ENCODE results near the gene ESPNL. TPM values are rescaled to one million over a fixed set of nuclear protein-coding genes. Genes with fewer than 3 reads are reported as not detected.

Gene ESPNL
- total RNA-seq, 4 donors from 2014 or later: 0.13 to 0.29 TPM; not detected in 2

DNA sequence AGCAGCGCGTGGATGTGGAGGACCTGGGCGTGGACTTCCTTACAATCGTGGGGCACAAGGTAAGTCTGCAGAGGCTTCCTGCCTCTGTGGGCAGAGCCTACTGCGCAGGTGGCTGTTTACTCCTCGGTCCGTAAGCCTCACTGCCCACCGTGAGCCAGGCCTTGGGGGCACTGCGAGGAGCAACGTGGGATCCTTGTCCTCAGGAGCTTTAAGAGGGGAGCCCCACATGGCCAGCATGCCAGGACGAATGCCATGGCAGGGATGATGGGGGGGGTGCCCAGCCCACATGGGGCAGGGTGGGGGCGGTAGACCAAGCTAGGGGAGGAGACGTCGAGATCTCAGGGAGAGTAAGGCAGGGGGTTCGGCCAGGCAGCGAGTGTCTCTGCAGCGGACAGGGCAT lies 18.0 kb upstream of the ESPNL start:
- peak in 1 of 2 donors; percentile 58 for DNase-seq (ENCODE audit: low spot score in 2 of 2)
- whole genome bisulfite sequencing, 2 donors: 90 to 95% methylated on average over 12 to 17 of the region's 17 CpGs
- H3K4me3 ChIP-seq (ENCODE audit: low read depth, poor library complexity, severe bottlenecking): no peak overlapping the region
- intact Hi-C loops (cut with DNase I; ENCODE audit: low total_unique reads): no loop called here
- TF ChIP-seq, protein P1, sequence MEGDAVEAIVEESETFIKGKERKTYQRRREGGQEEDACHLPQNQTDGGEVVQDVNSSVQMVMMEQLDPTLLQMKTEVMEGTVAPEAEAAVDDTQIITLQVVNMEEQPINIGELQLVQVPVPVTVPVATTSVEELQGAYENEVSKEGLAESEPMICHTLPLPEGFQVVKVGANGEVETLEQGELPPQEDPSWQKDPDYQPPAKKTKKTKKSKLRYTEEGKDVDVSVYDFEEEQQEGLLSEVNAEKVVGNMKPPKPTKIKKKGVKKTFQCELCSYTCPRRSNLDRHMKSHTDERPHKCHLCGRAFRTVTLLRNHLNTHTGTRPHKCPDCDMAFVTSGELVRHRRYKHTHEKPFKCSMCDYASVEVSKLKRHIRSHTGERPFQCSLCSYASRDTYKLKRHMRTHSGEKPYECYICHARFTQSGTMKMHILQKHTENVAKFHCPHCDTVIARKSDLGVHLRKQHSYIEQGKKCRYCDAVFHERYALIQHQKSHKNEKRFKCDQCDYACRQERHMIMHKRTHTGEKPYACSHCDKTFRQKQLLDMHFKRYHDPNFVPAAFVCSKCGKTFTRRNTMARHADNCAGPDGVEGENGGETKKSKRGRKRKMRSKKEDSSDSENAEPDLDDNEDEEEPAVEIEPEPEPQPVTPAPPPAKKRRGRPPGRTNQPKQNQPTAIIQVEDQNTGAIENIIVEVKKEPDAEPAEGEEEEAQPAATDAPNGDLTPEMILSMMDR (IDR thresholded peaks at IDR 0.05): no peak
- no peak for TF ChIP-seq POLR2A (IDR thresholded peaks at IDR 0.05)

DNA sequence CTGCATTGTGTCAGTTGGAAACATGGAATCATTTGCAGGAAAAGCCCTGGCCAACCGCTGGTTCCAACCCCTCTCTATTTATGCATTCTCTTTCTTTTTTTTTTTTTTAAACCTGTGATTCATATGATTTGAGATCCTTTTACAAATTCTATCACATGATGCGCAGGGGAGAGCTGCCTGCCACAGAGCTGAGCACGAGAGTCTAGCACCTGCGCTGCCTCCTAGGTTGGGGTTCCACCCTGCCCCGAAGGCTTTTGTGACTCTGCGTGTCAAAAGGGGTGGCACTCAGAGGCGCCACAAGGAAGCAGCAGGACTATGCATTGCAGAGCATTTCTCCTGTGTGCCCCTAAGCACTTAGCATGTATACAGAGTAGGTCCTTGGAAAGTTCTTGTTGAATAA lies 17.3 kb upstream of the ESPNL start:
- WGBS, 2 donors: 70 to 74% methylated on average over 7 of the region's 7 CpGs
- DNase-seq (ENCODE audit: low spot score in 2 of 2): peak in 1 of 2 donors; percentile 28
- intact Hi-C loops (cut with DNase I; ENCODE audit: low total_unique reads): no loop called here
- no peak for TF ChIP-seq POLR2A (IDR thresholded peaks at IDR 0.05)
- TF ChIP-seq, protein P1 (IDR thresholded peaks at IDR 0.05): no peak
- H3K4me3 ChIP-seq (ENCODE audit: low read depth, poor library complexity, severe bottlenecking): no peak overlapping the region

DNA sequence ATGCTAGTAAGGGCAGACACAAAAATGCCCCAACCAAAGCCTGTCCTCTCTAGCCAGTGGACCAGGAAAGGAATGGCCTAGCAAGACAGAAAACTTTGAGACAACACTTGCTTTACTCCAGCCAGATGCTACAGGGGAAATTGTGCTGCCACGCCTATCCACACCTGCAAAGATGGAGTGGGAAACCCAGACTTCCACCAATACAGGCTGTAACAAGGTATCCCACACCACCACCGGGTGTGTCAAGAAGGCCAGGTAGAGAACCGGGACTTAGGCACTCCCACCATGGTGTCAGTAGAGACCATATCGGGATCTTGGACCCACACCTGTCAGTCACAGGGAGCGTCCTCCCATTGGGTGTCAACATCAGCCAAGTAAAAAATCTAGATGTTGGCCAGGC lies 16.2 kb upstream of the ESPNL start:
- DNase-seq (ENCODE audit: low spot score in 2 of 2): peak in 1 of 2 donors; percentile 18
- 79 to 80% methylated on average over 5 of the region's 5 CpGs for WGBS, 2 donors
- TF ChIP-seq, protein P1 (IDR thresholded peaks at IDR 0.05): no peak
- no peak for TF ChIP-seq POLR2A (IDR thresholded peaks at IDR 0.05)
- intact Hi-C loops (cut with DNase I; ENCODE audit: low total_unique reads): no loop called here
- H3K4me3 ChIP-seq (ENCODE audit: low read depth, poor library complexity, severe bottlenecking): no peak overlapping the region

DNA sequence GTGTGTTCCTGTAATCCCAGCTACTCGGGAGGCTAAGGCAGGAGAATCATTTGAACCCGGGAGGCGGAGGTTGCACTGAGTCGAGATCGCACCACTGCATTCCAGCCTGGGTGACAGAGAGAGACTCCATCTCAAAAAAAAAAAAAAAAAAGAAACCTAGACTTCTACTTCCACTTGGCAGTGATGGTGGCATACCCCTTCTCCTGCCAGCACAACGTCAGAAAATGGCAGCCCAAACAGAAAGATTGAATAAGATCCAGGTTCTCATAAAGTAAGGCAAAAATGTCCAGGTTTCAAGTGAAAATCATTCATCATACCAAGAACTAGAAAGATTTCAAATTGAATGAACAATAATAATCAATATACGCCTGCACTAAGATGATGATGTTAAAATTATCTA lies 15.4 kb upstream of the ESPNL start:
- 89 to 91% methylated on average over 7 of the region's 7 CpGs for WGBS, 2 donors
- intact Hi-C loops (cut with DNase I; ENCODE audit: low total_unique reads): no loop called here
- H3K4me3 ChIP-seq (ENCODE audit: low read depth, poor library complexity, severe bottlenecking): no peak overlapping the region
- peak in 1 of 2 donors; percentile 8 for DNase-seq (ENCODE audit: low spot score in 2 of 2)
- no peak for TF ChIP-seq POLR2A (IDR thresholded peaks at IDR 0.05)
- TF ChIP-seq, protein P1 (IDR thresholded peaks at IDR 0.05): no peak

DNA sequence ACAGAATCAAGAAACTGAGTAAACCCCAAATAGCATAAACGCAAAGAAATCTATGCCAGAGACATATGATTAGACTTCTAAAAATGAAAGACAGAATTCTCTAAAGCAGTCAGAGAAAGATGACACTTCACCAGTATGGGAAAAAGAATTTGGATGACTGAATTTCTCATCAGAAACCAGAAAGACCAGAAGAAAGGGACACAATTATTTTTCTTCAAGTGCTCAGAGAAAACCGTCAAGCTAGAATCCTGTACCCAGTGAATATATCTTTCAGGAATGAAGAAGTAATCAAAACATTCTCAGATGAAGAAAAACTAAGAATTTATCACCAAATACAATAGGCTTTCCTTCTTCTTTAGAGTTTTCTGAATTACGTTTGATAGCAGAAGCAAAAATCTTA lies 14.2 kb upstream of the ESPNL start:
- TF ChIP-seq POLR2A (IDR thresholded peaks at IDR 0.05): no peak
- TF ChIP-seq, protein P1 (IDR thresholded peaks at IDR 0.05): no peak
- no peak for DNase-seq (ENCODE audit: low spot score in 2 of 2)
- intact Hi-C loops (cut with DNase I; ENCODE audit: low total_unique reads): no loop called here
- WGBS, 2 donors: 97% methylated on average over 3 of the region's 3 CpGs
- H3K4me3 ChIP-seq (ENCODE audit: low read depth, poor library complexity, severe bottlenecking): no peak overlapping the region

DNA sequence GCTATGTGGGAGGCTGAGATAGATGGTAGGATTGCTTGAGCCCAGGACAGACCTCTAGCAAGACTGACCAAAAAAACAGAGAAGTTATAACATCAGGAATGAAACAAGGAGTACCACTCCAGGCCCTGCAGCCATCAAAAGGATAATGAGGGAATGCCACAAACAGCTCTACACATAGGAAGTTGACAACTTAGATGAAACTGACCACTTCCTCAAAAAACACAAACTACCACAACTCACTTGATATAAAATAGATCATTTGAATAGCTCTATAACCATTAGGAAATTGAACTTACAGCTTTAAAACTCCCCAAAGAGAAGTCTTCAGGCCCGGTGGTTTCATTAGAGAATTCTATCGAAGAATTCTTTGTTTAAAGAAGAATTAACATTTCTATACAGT lies 12.9 kb upstream of the ESPNL start:
- WGBS, 2 donors: 87% methylated on average over 2 of the region's 2 CpGs

More for the DNA sequence above, 12.9 kb upstream of the ESPNL start:
- TF ChIP-seq, protein P1 (IDR thresholded peaks at IDR 0.05): no peak
- TF ChIP-seq POLR2A (IDR thresholded peaks at IDR 0.05): no peak
- no peak for DNase-seq (ENCODE audit: low spot score in 2 of 2)
- no peak overlapping the region for H3K4me3 ChIP-seq (ENCODE audit: low read depth, poor library complexity, severe bottlenecking)
- intact Hi-C loops (cut with DNase I; ENCODE audit: low total_unique reads): no loop called here

All from lower leg skin (tissue), 4 donors.